HG03521 (cell line): ENCODE data around the gene FCGBP.
A peak's percentile ranks its signal among the peaks of the same experiment; 100 is the strongest.
"Not testable (repeated sequence)": the region's sequence is repeated elsewhere in the genome, so short reads cannot be mapped to it uniquely, and the experiment has no call there.

ENCODE experiments used
- ATAC-seq: cut with Tn5 transposase; IDR thresholded peaks from one replicate; pipeline ENCODE4 v1.9.1; 2021; ENCODE audit warnings: mild to moderate bottlenecking, moderate library complexity; ENCODE audit not compliant: unreplicated experiment

The FCGBP gene

DNA sequence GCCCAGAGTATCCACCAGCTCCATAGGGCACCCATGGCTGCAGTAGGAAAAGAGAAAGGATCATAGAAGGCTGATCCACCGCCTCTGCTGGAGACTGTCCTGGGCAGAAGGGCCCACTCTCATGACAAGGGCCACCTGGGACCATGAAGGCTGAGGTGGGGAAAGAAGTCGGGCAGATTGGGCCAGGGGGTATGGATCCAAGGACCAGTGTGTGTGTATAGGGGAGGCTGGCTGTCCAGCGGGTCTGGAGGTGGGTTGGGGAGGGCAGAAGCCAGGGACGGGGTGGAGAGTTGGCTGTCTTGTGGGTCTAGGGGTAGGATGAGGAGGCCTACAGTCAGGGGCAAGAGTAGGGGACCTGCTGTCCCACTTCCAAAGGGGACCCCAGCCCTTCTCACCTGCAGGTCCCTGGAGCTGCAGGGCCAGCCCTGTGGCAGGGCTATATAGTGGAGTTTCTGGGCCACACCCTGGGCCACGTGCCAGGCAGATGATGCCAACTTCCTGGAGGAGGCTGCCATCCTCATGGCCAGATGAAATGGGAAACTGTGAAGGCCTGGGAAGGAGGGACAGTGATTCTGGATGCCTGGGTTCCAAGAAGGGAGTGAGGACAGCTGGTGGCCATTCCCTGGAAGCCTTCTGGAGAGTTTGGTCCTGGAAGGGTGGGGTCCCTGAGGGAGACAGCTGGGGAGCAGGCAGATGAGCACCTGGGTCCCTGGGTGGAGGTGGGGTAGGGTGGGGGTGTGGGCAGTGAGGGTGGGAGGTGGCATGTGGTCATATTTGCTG is at the start of gene FCGBP:
FCGBP (minus strand) TSS at position 51 of the 780 bp plus-strand sequence.
- ATAC-seq = no peak

DNA sequence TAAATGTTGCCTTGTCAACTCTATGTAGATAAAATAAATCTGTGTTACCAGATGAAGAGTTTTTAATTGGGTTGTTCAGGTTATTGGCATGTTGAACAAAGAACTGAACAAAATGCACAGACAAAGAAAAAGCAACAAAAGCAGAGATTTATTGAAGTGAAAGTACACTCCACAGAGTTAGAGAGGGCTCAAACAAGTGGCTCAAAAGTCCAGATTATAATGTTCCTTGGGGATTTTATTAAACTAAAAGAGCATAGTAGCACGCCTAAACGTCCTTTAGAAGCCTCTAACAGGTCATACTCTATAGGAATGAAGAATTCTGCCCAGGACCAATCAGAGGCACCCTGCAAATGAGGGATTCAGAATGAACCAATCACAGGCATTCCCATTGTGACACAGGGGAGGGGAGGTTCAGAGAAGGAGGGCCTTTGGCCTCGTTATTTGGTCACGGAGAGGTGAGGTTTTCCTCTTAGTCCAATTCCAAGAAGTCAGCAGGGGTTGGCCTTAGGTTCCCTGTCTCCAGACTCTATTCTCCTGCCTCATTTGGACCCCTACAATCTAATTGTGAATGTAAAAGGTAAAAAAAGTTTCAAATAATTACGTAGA is 49.4 kb upstream of the FCGBP start:
- no peak for ATAC-seq

DNA sequence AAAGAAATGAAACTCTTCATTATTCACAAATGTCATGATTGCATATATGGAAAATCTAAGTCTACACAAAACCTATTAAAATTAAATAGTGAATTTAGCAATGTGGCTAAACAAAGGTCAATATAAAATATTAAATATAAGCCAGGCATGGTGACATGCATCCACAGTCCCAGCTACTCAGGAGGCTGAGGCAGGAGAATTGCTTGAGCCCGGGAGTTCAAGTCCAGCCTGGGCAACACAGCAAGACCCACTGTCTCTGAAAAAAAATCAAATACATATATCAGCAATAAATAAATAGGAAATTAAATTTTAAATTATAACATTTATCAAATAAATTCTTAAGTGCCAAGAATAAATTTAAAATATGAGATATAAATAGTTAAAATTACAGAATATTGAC is 48.4 kb upstream of the FCGBP start:
- ATAC-seq = no peak

DNA sequence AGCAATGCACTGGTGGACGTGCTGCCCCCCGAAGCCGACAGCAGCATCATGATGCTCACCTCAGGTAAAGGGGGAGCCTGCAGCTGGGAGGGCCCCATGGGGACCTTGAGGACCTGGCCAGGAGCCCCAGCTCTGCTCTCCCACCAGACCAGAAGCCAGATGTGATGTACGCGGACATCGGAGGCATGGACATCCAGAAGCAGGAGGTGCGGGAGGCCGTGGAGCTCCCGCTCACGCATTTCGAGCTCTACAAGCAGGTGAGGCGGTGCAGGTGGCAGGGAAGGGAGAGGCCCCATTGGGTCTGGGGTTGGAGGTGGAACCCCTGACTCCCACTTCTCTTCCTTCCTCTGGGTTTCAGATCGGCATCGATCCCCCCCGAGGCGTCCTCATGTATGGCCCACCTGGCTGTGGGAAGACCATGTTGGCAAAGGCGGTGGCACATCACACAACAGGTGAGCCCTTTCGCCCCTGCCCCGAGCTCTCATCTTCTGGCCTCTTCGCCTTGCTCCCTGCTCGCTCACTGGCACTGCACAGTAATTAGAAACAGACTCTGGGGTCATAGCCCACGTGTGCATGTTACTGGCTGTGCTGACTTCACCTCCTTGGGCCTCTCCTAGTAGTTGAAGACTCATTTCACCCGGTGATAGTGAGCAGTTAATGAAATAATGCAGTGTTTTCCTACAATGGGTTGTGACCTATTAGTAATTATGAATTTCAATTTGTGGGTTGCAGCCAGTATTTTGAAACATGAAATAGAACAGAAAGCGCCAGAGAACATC is 40.1 kb upstream of the FCGBP start:
- ATAC-seq = no peak

DNA sequence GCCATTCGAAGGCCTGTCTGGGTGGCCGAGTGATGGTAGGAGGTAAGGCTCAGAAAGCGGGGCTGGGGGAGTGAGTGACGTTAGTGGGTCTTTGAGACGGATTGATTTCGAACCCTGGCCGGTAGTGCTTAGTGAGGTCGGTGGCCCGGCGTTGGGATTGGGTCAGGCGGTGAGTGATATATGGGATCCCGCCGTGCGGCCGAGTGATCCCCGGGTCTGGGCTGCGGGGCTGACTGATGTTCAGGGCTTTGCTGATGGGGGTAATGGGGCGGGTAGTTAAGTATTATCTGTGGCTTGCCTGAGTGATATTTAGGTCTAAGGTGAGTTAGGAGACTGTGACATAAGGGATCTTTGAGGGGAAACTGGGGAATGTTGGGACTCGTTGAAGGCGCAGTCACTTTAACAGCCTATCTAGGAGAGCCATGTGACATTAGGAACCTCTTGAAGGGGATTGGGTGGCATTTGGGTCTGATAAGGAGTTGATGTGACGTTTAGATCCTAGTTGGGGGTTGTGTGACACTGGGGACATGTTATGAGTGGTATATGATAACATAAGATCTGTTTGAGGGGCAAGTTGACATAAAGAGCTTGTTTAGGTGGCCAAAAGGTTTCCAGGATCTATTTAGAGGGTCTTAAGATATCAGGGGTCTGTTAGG is 37.1 kb upstream of the FCGBP start:
- ATAC-seq = no peak

DNA sequence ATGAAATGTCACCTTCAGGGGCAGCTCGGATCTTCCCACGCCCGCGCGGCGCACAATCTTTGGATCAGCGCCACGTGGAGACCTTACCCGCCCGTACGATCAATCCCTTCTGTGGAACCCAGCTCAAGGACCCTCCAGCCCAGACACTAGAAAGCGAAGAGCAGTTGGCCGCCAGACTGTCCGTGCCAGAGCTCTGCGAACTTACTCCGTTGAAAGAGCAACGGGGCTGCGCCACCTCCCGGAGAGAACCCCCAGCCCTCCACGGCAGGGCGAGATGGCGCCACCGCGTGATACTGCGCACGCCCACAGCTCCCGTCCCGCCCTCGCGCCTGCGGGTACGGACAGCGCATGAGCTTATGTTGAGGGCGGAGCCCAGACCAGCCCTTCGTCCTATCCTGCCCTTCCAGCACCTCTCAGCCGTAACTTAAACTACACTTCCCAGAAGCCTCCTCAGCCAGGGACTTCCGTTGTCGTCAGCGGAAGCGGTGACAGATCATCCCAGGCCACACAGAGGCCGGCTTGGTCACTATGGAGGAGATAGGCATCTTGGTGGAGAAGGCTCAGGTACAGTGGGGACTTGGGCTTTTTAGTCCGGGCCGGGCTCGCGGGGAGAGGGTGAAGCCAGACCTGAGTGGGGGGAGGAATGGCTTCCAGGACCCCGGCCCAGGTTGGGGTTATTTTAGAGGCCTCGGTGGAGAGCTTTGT is 36.4 kb upstream of the FCGBP start, which contains the start of gene PSMC4:
PSMC4 (plus strand) TSS at position 491 of the 705 bp plus-strand sequence; CDS start at position 529, 38 bp downstream.
- peak; percentile 94 for ATAC-seq

DNA sequence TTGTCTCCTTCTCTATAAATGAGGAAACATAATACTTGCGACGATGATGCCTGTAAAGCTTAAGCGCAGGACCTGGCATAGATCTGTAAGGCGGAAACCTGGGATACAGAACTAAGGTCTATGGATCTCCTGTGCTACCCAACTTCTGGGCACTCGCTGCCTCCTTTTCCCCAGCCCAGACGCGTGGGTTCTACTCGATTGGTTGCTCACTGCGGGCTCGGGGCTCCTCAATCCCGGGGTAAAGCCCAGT is 35.9 kb upstream of the FCGBP start:
- ATAC-seq = no peak

DNA sequence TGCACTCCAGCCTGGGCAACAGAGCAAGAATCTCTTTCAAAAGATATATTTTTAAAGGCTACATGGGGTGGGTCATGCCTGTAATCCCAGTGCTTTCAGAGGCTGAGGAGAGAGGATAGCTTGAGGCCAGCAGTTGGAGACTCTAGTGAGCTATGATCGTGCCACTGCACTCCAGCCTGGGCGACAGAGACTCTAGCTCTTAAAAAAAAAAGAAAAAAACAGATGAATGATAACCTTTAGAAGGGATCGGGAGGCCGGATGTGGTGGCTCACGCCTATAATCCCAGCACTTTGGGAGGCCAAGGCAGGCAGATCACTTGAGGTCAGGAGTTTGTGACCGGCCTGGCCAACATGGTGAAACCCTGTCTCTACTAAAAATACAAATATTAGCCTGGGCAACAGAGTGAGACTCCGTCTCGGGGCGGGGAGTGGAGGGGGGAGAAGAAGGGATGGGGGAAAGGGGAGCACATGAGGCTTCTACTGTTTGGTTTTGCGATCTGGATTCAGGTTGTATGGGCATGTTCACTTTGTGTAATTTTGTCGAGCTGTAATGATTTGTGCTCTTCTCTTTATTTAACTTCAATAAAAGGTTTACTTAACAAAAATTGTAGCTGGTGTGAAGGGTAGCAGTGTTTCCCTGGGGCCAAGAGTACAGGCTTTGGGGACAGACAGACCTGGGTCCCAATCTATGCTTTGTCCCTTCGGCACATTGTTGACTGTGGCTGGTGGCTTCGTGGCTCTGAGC is 35.4 kb upstream of the FCGBP start:
- no peak for ATAC-seq

DNA sequence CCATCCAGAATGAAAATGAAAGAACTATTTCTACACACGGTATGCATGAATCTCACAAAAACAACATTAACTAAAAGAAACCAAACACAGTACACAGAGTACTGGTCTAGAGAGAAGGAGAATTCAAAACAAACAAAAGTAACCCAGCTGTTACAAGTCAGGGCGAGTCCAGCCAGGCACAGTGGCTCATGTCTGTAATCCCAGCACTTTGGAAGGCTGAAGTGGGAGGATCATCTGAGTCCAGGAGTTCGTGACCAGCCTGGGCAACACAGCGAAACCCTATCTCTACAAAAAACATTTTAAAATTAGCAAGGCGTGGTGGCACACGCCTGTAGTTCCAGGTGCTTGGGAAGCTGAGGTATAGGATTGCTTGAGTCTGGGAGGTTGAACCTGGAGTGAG is 34.8 kb upstream of the FCGBP start:
- no peak for ATAC-seq

DNA sequence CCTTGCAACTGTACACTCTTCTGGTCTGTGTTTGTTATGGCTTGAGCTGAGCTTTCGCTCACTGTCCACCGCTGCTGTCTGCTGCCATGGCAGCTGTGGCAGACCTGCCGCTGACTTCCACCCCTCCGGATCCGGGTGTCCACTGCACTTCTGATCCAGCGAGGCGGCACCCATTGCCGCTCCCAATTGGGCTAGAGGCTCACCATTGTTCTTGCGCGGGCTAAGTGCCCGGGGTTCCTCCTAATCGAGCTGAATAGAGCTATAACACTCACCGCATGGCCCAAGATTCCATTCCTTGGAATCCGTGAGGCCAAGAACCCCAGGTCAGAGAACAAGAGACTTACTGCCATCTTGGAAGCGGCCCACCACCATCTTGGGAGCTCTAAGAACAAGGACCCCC is 34.4 kb upstream of the FCGBP start:
- ATAC-seq = no peak

DNA sequence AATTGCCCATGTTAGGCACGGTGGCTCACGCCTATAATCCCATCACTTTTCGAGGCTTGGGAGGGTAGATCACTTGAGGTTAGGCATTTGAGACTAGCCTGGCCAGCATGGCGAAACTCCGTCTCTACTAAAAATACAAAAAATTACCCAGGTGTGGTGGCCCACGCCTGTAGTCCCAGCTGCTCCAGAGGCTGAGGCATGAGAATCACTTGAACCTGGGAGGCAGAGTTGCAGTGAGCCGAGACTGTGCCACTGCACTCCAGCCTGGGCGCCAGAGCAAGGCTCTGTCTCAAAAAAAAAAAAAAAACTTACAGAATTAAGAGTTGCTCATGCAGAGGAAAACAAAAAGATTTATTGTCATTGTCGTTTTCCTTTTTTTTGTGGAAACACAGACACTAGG is 33.1 kb upstream of the FCGBP start:
- no peak for ATAC-seq

DNA sequence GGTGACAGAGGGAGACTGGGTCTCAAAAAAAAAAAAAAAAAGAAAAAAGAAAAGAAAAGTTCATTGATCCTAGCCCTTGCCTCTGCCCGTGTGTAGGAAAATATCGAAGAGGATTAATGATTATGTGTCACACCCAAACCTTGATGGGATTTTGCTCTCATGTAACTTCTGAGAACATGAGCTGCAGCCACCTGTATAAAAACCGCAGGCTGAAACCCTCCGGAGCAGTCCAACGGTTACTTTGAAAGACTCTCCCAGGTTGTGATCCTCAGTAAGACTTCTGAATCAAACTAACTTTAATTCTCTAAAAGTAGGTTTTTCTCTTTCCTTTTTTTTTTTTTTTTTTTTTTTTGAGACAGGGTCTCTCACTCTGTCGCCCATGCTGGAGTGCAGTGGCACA is 32.2 kb upstream of the FCGBP start:
- no peak for ATAC-seq

DNA sequence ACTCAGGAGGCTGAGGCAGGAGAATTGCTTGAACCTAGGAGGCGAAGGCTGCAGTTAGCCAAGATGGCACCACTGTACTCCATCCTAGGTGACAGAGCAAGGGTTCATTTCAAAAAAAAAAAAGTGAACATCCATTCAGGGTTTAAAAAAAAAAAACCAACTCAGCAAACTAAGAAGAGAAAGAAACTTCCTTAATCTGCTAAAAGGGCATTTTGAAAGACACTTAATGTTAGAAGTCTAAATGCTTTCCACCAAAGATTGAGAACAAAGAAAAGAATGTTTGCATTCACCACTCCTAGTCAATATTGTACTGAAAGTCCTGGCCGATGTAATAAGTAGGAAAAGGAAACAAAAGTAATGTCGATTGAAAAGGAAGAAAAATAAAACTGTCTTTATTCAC is 29.5 kb upstream of the FCGBP start:
- ATAC-seq = no peak

DNA sequence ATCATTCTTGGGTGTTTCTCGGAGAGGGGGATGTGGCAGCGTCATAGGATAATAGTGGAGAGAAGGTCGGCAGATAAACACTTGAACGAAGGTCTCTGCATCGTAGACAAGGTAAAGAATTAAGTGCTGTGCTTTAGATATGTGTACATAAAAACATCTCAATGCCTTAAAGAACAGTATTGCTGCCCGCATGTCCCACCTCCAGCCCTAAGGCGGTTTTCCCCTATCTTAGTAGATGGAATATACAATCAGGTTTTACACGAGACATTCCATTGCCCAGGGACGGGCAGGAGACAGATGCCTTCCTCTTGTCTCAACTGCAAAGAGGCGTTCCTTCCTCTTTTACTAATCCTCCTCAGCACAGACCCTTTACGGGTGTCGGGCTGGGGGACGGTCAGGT is 25.0 kb upstream of the FCGBP start:
- ATAC-seq = not testable (repeated sequence)

DNA sequence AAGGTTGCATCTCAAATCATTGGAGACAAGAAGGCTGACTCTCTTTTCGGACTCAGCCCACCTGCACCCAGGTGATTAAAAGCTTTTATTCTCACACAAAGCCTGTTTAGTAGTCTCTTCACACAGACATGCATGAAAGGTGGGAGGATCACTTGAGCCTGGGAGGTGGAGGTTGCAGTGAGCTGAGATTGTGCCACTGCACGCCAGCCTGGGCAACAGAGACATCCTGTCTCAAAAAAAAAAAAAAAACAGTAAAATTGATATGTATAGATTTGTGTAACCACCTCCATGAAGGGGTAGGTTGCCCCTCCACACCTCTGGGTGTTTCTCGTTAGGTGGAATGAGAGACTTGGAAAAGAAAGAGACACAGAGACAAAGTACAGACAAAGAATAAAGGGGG is 24.5 kb upstream of the FCGBP start:
- not testable (repeated sequence) for ATAC-seq

DNA sequence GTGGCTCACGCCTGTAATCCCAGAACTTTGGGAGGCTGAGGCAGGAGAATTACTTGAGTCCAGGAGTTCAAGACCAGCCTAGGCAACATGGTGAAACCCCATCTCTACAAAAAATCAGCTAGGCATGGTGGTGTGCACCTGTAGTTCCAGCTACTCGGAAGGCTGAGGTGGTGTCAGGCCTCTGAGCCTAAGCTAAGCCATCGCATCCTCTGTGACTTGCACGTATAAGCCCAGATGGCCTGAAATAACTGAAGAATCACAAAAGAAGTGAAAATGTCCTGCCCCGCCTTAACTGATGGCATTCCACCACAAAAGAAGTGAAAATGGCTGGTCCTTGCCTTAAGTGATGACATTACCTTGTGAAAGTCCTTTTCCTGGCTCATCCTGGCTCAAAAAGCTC is 23.5 kb upstream of the FCGBP start:
- ATAC-seq = not testable (repeated sequence)

DNA sequence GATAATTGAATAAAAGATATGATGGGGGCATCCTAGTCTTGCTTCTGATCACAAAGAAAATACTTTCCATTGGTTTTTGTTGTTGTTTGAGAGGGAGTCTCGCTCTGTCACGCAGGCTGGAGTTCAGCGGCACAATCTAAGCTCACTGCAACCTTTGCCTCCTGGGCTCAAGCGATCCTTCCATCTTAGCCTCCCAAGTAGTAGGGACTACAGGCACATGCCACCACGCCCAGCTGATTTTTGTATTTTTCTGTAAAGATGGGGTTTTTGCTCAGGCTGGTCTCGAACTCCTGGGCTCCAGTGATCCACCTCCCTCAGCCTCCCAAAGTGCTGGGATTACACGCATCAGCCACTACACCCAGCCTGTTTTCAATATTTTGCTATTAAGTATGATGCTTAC is 19.5 kb upstream of the FCGBP start:
- ATAC-seq = no peak

DNA sequence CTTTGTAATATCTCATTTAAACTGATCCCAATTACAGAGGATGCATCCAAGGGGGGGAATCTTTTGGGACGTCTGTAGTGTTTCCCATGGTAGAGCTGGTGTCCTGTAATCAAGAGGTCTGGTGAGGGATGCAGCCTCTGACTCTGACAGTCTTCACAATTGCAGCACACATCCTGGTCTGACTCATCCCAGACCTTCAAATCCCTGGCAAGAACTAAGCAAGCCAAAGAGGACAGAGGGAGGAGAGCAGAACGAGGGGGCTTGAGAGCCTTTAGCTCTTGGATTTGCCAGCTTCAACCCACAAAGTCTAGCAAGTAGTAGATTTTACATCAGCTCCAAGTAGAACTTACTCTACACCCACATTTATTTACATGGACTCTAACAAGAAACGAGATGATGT is 17.3 kb upstream of the FCGBP start:
- ATAC-seq = no peak

DNA sequence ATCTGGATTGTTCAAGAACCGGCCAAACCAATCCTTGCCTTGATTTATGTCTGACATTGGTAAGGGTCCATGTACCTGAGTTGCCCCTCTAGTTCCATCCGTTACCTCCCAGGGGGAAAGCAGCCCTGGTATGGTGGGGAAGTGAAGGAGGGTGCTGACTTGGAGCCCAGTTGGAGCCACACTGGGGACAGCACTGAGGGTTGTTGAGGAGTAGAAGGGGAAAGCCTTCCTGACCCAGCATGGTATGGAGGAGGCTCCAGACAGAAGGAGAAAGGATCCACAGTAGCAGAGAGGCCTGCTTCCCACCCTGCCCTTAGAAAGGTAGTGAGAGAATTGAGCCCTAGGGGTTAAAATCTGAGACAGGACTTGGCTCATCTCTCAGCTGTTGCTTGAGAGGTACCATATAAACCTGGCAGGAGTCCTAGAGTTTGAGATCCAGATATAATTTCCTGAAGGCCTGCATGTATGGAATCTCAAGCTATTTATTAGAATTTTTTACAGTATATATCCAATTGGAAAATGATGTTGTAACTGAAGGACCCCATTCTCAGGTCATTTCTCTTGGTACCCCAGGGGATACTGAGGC is 16.7 kb upstream of the FCGBP start:
- no peak for ATAC-seq
